ENCODE results near the gene NCKAP5. TPM values are rescaled to one million over a fixed set of nuclear protein-coding genes. Genes with fewer than 3 reads are reported as not detected.

The NCKAP5 gene
- polyA plus RNA-seq, 3 donors: not detected

DNA sequence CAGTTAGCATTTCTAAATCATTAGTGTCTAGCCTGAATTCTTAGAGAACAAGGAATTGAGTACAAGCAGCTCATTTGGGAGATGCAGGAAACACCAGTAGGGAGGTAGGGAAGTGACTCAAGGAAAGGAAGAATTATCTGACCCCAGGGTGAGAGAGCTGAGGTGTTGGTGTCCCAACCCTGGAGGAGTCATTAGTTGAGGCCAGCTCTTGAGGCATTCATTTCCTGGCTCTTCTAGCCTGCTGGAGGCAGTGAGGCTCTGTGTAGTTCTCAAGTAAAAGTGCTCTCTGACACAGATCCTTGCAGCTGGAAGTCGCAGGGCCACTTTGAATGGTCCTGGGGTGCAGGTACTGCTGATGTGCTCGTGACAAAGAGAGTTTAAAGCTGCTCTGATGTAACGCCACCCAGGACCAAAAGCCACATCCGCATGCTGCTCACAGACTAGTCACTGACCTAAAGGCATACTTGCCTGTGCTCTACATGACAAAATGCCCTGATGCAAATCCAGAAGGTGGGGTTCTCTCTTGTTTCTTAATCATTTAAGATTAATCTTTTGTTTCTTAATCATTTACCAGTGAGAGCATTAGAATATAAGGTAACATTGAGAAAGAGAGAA, 598.8 kb downstream of the NCKAP5 start:
- no peak overlapping the region for H3K27ac Mint-ChIP-seq
- H3K9me3 Mint-ChIP-seq: peaks cover 0 to 7% (median 2%) of the 10 kb centered on the region in 7 donors
- H3K4me3 Mint-ChIP-seq: no peak overlapping the region
- H3K79me2 ChIP-seq (ENCODE audit: insufficient read depth, low read length): no peaks in the 10 kb centered on the region
- H3K27me3 Mint-ChIP-seq (ENCODE audit: low read depth in 3 of 3): peaks cover under 1 to 3% (median 1%) of the 10 kb centered on the region in 3 donors
- H3K9ac ChIP-seq (ENCODE audit: insufficient read depth, low read length, poor library complexity, severe bottlenecking): no peak overlapping the region
- no peak for DNase-seq
- no peaks in the 10 kb centered on the region for H3K9me3 ChIP-seq (replicated peaks in 1 of 2; ENCODE audit: control insufficient read depth in 1 of 2, insufficient read depth in 1 of 2, low read length in 2 of 2)
- H3K4me2 ChIP-seq (replicated peaks; ENCODE audit: extremely low read depth, low read length, poor library complexity, severe bottlenecking): no peak overlapping the region
- H3K27ac ChIP-seq (ENCODE audit: low read depth in 1 of 2, low read length in 2 of 2): no peak overlapping the region
- 66% methylated on average over 2 of the region's 4 CpGs for WGBS (ENCODE audit: insufficient coverage)
- H3K4me1 ChIP-seq (ENCODE audit: control insufficient read depth in 1 of 2, insufficient read depth in 2 of 2, low read length in 2 of 2): no peaks in the 10 kb centered on the region
- no peak overlapping the region for H2AFZ ChIP-seq (ENCODE audit: insufficient read depth, low read depth, low read length, poor library complexity, severe bottlenecking)
- H3K36me3 ChIP-seq (replicated peaks in 1 of 2; ENCODE audit: control insufficient read depth in 1 of 2, insufficient read depth in 2 of 2, low read length in 2 of 2): no peaks in the 10 kb centered on the region
- no peak overlapping the region for H3K4me3 ChIP-seq (replicated peaks in 1 of 3; ENCODE audit: low read depth in 2 of 3, low read length in 3 of 3)
- TF ChIP-seq, protein P1, sequence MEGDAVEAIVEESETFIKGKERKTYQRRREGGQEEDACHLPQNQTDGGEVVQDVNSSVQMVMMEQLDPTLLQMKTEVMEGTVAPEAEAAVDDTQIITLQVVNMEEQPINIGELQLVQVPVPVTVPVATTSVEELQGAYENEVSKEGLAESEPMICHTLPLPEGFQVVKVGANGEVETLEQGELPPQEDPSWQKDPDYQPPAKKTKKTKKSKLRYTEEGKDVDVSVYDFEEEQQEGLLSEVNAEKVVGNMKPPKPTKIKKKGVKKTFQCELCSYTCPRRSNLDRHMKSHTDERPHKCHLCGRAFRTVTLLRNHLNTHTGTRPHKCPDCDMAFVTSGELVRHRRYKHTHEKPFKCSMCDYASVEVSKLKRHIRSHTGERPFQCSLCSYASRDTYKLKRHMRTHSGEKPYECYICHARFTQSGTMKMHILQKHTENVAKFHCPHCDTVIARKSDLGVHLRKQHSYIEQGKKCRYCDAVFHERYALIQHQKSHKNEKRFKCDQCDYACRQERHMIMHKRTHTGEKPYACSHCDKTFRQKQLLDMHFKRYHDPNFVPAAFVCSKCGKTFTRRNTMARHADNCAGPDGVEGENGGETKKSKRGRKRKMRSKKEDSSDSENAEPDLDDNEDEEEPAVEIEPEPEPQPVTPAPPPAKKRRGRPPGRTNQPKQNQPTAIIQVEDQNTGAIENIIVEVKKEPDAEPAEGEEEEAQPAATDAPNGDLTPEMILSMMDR (IDR thresholded peaks at IDR 0.05): no peak
- H3K27me3 ChIP-seq (ENCODE audit: control insufficient read depth in 2 of 2, insufficient read depth in 2 of 2, low read length in 2 of 2): no peaks in the 10 kb centered on the region
- H3K4me1 Mint-ChIP-seq: no peaks in the 10 kb centered on the region
- no peaks in the 10 kb centered on the region for H4K20me1 ChIP-seq (ENCODE audit: insufficient read depth, low read length)
- no peaks in the 10 kb centered on the region for H3K36me3 Mint-ChIP-seq
- intact Hi-C loops (cut with micrococcal nuclease): no loop called here

DNA sequence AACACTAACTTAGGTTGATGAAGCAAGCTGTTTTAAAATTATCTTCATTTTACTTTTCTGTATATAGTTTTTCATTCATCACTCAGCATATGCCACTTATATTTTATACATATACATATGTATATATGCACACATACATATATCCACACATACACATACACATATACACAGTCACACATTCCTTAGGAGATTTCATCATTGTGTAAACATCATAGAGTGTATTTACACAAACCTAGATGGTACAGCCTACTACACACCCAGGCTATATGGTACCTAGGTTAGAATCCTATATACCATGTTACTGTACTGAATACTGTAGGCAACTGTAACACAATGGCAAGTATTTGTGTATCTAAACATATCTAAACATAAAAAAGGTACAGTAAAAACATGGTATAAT, 602.8 kb downstream of the NCKAP5 start:
- H3K36me3 Mint-ChIP-seq: no peaks in the 10 kb centered on the region
- Histone ChIP-seq H3K79me2 (ENCODE audit: insufficient read depth, low read length) (no peaks in the 10 kb centered on the region), H3K36me3 (replicated peaks in 1 of 2; ENCODE audit: control insufficient read depth in 1 of 2, insufficient read depth in 2 of 2, low read length in 2 of 2) (no peaks in the 10 kb centered on the region), H4K20me1 (ENCODE audit: insufficient read depth, low read length) (no peaks in the 10 kb centered on the region), H3K4me3 (replicated peaks in 1 of 3; ENCODE audit: low read depth in 2 of 3, low read length in 3 of 3) (no peak overlapping the region), H2AFZ (ENCODE audit: insufficient read depth, low read depth, low read length, poor library complexity, severe bottlenecking) (no peak overlapping the region), H3K27ac (ENCODE audit: low read depth in 1 of 2, low read length in 2 of 2) (no peak overlapping the region), H3K4me1 (ENCODE audit: control insufficient read depth in 1 of 2, insufficient read depth in 2 of 2, low read length in 2 of 2) (no peaks in the 10 kb centered on the region), H3K9me3 (replicated peaks in 1 of 2; ENCODE audit: control insufficient read depth in 1 of 2, insufficient read depth in 1 of 2, low read length in 2 of 2) (no peaks in the 10 kb centered on the region), H3K9ac (ENCODE audit: insufficient read depth, low read length, poor library complexity, severe bottlenecking) (no peak overlapping the region), H3K4me2 (replicated peaks; ENCODE audit: extremely low read depth, low read length, poor library complexity, severe bottlenecking) (no peak overlapping the region), H3K27me3 (ENCODE audit: control insufficient read depth in 2 of 2, insufficient read depth in 2 of 2, low read length in 2 of 2) (no peaks in the 10 kb centered on the region)
- intact Hi-C loops (cut with micrococcal nuclease): no loop called here
- no peak for DNase-seq
- H3K4me3 Mint-ChIP-seq: no peak overlapping the region
- TF ChIP-seq, protein P1 (IDR thresholded peaks at IDR 0.05): no peak
- no peak overlapping the region for H3K27ac Mint-ChIP-seq
- no peaks in the 10 kb centered on the region for H3K4me1 Mint-ChIP-seq
- peaks cover 0 to 5% (median 0%) of the 10 kb centered on the region in 7 donors for H3K9me3 Mint-ChIP-seq
- H3K27me3 Mint-ChIP-seq (ENCODE audit: low read depth in 3 of 3): peaks cover 0 to 3% (median 1%) of the 10 kb centered on the region in 3 donors
